ENCODE results near the gene SSTR3.

DNA sequence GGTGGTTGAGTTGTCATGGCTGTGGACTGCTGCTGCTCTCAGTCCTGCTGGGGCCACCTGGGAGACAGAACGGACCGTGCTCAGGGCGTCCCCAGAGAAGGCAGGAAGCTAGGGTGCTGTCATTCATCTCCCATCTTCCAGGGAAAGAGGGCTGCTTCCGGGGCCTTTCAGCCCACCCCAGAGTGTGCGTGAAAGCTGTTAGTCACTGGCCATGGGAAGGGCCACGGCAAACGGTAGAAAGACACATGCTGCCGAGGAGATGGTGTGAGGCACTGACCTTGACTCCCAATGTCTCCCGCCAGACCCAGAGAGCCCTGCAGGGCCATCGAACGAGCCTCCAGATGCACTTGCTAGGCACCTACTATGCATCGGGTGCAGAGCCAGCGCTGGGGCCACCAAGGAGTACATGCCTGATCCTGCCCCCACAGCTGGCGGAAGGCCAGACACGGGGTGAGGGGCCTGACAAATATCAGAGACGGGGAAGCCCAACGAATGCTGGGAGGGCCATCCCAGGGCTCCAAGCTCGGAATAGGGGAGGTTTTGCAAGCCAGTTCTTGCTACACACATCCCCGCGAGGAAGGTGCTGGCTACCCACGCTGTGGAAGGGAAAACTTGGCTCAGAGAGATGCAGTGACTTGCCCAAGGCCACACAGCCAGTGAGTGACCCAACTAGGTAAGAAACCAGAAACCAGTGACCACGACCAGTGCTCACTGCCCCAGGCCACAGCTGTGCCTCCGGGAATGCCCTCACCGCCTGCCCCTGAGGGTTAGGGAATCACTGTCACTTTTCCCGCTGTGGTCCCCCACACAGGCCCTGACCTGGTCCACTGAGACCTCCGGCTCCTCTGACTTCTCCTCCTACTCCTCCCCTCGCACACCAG lies 21.7 kb upstream of the SSTR3 start:
- no peak for TF ChIP-seq EZH2phosphoT487 (IDR thresholded peaks at IDR 0.05; ENCODE audit: insufficient read depth, low read depth)
- TF ChIP-seq EZH2 (IDR thresholded peaks at IDR 0.05; ENCODE audit: insufficient read depth, poor library complexity, severe bottlenecking), result no peak

Data from GM23248 (cell line).